HCT116 (cell line): ENCODE results near the gene CEP72. TPM values are rescaled to one million over a fixed set of nuclear protein-coding genes. Genes with fewer than 3 reads are reported as not detected.

Experiments used
- ATAC-seq: fragments of 200-7000 bp; cut with Tn5 transposase; 2 replicates; pipeline ENCODE4 v1.9.1; 2020; ENCODE audit warnings: mild to moderate bottlenecking, moderate library complexity
- BruUV-seq: library from RNA; stranded (reverse); fragments of 400-500 nt; replicated peaks from 2 replicates; lab custom pipeline; 2021; lab: Mats Ljungman, UMichigan
- CTCF ChIA-PET: fragments of 300-600 bp; sonication (Branson Sonifier 250); formaldehyde crosslinking; loops from one replicate; lab custom pipeline; 2021; ENCODE audit warnings: antibody characterized with exemption; lab: Charles Lee
- POLR2A ChIA-PET: fragments of 300-600, 350-600 bp; sonication (Branson Sonifier 250); formaldehyde crosslinking; loops from one replicate; lab custom pipeline; 2021; ENCODE audit warnings: antibody characterized with exemption; lab: Charles Lee
- RAD21 ChIA-PET, 2 experiments: fragments of 300-600 bp; sonication (Branson Sonifier 250); formaldehyde crosslinking; loops; one replicate each; lab custom pipeline; 2023; ENCODE audit warnings: low total read pairs in 2 of 2; ENCODE audit not compliant: uncharacterized antibody in 2 of 2, unreplicated experiment in 2 of 2, low non-redundant PET in 1 of 2; lab: Charles Lee
- DNase-seq: peaks from one replicate; pipeline ENCODE4 v3.0.0-alpha.2; 2010; ENCODE audit warnings: low read depth, low spot score
- H2AFZ ChIP-seq: fragments of 200-600 bp; shearing (Covaris generic), sonication (generic); 2 replicates; pipeline ENCODE4 v1.6.1; 2017; ENCODE audit warnings: low read depth, mixed run types, mixed read lengths, antibody characterized with exemption, low read length; ENCODE audit not compliant: poor library complexity, severe bottlenecking
- H3K27ac ChIP-seq: 2 replicates; pipeline ENCODE4 v1.5.1; 2012; ENCODE audit warnings: low read depth, low read length
- H3K27me3 ChIP-seq: fragments of 200-600 bp; sonication (generic); 2 replicates; pipeline ENCODE4 v1.6.1; 2016; ENCODE audit warnings: mixed run types, low read length, mixed read lengths; ENCODE audit not compliant: insufficient read depth
- H3K36me3 ChIP-seq, 2 experiments: fragments of 200-500 bp in 1 of 2; fragments of 200-600 bp in 1 of 2; sonication (Bioruptor generic) in 1 of 2; sonication (generic) in 1 of 2; 2 replicates each; pipeline versions ENCODE4 v1.5.1 to v1.6.1; 2014 to 2016; ENCODE audit warnings: low read length in 2 of 2, inconsistent platforms in 1 of 2, mixed read lengths in 1 of 2, mixed run types in 1 of 2; ENCODE audit not compliant: insufficient read depth in 2 of 2, control insufficient read depth in 1 of 2
- H3K4me1 ChIP-seq, 2 experiments: fragments of 200-600 bp in 1 of 2; sonication (generic) in 1 of 2; 2 replicates each; pipeline versions ENCODE4 v1.5.1 to v1.6.1; 2012 to 2017; ENCODE audit warnings: low read length in 2 of 2, inconsistent platforms in 1 of 2, mild to moderate bottlenecking in 1 of 2, mixed read lengths in 1 of 2, mixed run types in 1 of 2, moderate library complexity in 1 of 2; ENCODE audit not compliant: insufficient read depth in 2 of 2, control insufficient read depth in 1 of 2
- H3K4me2 ChIP-seq: fragments of 200-600 bp; sonication (generic); 2 replicates; pipeline ENCODE4 v1.6.1; 2017; ENCODE audit warnings: mixed run types, low read length, mixed read lengths
- H3K4me3 ChIP-seq, 2 experiments: fragments of 200-600 bp in 1 of 2; sonication (generic) in 1 of 2; replicated peaks in 1 of 2; 2 replicates each; pipeline ENCODE4 v1.5.1; 2011 to 2016; ENCODE audit warnings: low read length in 2 of 2, control low read depth in 1 of 2, low read depth in 1 of 2, mild to moderate bottlenecking in 1 of 2, mixed read lengths in 1 of 2, mixed run types in 1 of 2
- H3K79me2 ChIP-seq: fragments of 200-600 bp; sonication (generic); 2 replicates; pipeline ENCODE4 v1.6.1; 2017; ENCODE audit warnings: mild to moderate bottlenecking, mixed run types, low read length, moderate library complexity, mixed read lengths; ENCODE audit not compliant: insufficient read depth
- H3K9ac ChIP-seq: fragments of 200-600 bp; sonication (generic); 2 replicates; pipeline ENCODE4 v1.6.1; 2016; ENCODE audit warnings: low read length, mixed read lengths
- H3K9me2 ChIP-seq: fragments of 200-600 bp; sonication (generic), shearing (Covaris generic); 2 replicates; pipeline ENCODE4 v1.6.1; 2017; ENCODE audit warnings: mixed run types, mild to moderate bottlenecking, moderate library complexity; ENCODE audit not compliant: insufficient read depth
- H3K9me3 ChIP-seq, 2 experiments: fragments of 200-500 bp in 1 of 2; fragments of 200-600 bp in 1 of 2; sonication (Bioruptor generic) in 1 of 2; sonication (generic) in 1 of 2; 2 replicates each; pipeline ENCODE4 v1.6.1; 2014 to 2017; ENCODE audit warnings: low read length in 2 of 2, mixed read lengths in 2 of 2, inconsistent platforms in 1 of 2, low read depth in 1 of 2, mild to moderate bottlenecking in 1 of 2, mixed run types in 1 of 2, moderate library complexity in 1 of 2; ENCODE audit not compliant: control insufficient read depth in 1 of 2, insufficient read depth in 1 of 2
- H4K20me1 ChIP-seq: fragments of 200-600 bp; sonication (generic), shearing (Covaris generic); 2 replicates; pipeline ENCODE4 v1.6.1; 2017; ENCODE audit warnings: mixed run types, mild to moderate bottlenecking, moderate library complexity; ENCODE audit not compliant: insufficient read depth
- CEBPB ChIP-seq: IDR thresholded peaks from 2 replicates; pipeline ENCODE4 v1.6.1; 2012; ENCODE audit warnings: low read depth
- EZH2 ChIP-seq: fragments of 200-600 bp; sonication (generic); IDR thresholded peaks from 2 replicates; pipeline ENCODE4 v1.6.1; 2017; ENCODE audit warnings: antibody characterized with exemption, mixed run types
- FOSL1 ChIP-seq: IDR thresholded peaks from 2 replicates; pipeline ENCODE4 v1.6.1; 2012; ENCODE audit warnings: low read depth
- POLR2AphosphoS5 ChIP-seq: IDR thresholded peaks from 2 replicates; pipeline ENCODE4 v1.6.1; 2011; ENCODE audit warnings: mild to moderate bottlenecking, low read depth, low read length, moderate library complexity
- SP1 ChIP-seq: IDR thresholded peaks from 2 replicates; pipeline ENCODE4 v1.6.1; 2012; ENCODE audit warnings: low read depth
- TCF7L2 ChIP-seq: IDR thresholded peaks from 2 replicates; pipeline ENCODE4 v1.7.0; 2011; ENCODE audit warnings: borderline replicate concordance, inconsistent platforms; ENCODE audit not compliant: insufficient read depth, insufficient read length; ENCODE audit errors: extremely low read depth
- ZFX ChIP-seq: fragments of 450-650 bp; IDR thresholded peaks from 2 replicates; pipeline ENCODE4 v1.6.1; 2017
- ZNF274 ChIP-seq: fragments of 200-500 bp; sonication (Bioruptor generic); IDR thresholded peaks from 2 replicates; pipeline ENCODE4 v1.6.1; 2014; ENCODE audit warnings: mild to moderate bottlenecking, low read depth, low read length, inconsistent platforms
- intact Hi-C: fragments of 100-400 bp; cut with micrococcal nuclease; formaldehyde crosslinking; loops from 2 replicates; pipeline ENCODE4 v1.10.0; 2022
- total RNA-seq: library from RNA; stranded (reverse); gene quantifications from one replicate; pipeline ENCODE4 v1.2.1, GENCODE V29; 2021; ENCODE audit not compliant: unreplicated experiment
- TF ChIP-seq, protein P1 (sequence below): IDR thresholded peaks from 2 replicates; pipeline ENCODE4 v1.6.1; 2012
- TF ChIP-seq, protein P2 (sequence below): IDR thresholded peaks from 2 replicates; pipeline ENCODE4 v1.6.1; 2012; ENCODE audit warnings: low read depth

The CEP72 gene
- total RNA-seq, 1 experiment from 2014 or later = 25.6 TPM

DNA sequence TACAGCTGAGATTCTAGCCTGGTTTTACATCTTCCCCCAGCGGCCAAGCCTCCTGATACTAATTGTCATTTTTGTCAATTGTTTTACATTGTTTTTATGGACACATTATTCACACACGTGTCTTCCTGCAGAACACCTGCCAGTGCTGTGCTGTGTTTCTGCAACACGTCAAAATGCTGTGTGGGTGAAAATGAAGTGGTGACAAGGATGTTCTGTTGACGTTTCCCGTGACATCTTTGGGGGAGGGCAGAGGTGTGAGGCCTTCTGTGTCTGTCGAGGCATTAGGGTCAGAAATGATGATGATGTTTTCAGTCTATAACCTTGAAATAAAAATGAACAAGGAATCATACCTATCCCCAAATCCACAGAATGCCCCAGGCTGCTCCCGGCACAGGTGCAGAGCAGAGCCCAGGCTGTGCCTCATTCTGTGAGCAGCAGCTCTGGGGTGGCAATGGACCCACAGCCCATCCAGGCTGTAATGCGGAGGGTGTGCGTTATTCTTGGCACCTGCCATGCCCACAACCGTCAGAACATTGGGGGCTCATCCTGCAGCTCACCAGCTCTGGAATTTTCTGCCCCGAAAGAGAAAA lies 23.6 kb upstream of the CEP72 start:
- TF ChIP-seq FOSL1 (no peak), EZH2 (no peak), ZNF274 (no peak), ZFX (no peak), TCF7L2 (no peak)
- TF ChIP-seq, all 23 proteins: peak for 0
- Histone ChIP-seq H3K9me2 (no peaks in the 10 kb centered on the region), H3K4me2 (no peak overlapping the region), H4K20me1 (no peaks in the 10 kb centered on the region), H3K9ac (no peak overlapping the region), H3K4me1 (peaks cover 0 to 8% of the 10 kb centered on the region in 2 experiments; a peak in 1 of 4 replicates), H2AFZ (no peak overlapping the region), H3K27ac (no peak overlapping the region), H3K27me3 (peaks cover 3% of the 10 kb centered on the region; the same call in 1 of the 2 replicates), H3K4me3 (no peak overlapping the region), H3K36me3 (no peaks in the 10 kb centered on the region), H3K9me3 (no peaks in the 10 kb centered on the region), H3K79me2 (no peaks in the 10 kb centered on the region)
- no peak for ATAC-seq
- ChIA-PET CTCF (no interaction called here), RAD21 (no interaction called here), POLR2A (no interaction called here)
- BruUV-seq = no TSS peak
- intact Hi-C loops = no loop called here
- no peak for DNase-seq

DNA sequence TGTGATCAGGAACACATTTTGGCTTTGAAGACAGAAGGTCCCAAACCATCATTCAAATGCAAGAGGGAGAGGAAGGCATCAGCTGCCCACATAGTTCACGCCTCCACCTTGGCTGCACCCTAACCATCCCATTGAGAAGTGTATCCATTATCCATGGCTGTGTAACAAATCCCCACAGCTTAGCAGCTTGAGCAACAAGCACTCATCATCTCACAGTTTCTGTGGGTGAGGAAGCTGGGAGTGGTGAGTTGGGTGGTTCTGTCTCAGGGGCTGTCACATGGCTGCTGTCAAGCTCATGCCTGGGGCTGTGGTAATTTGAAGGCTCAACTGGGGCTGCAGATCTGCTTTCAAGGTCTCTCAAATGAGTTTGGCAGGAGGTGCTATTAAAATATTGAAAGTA lies 23.0 kb upstream of the CEP72 start:
- H4K20me1 ChIP-seq = no peaks in the 10 kb centered on the region
- POLR2A ChIA-PET = no interaction called here

More for the DNA sequence above, 23.0 kb upstream of the CEP72 start:
- ChIA-PET RAD21 (no interaction called here), CTCF (no interaction called here)
- no peaks in the 10 kb centered on the region for H3K36me3 ChIP-seq
- ATAC-seq = no peak
- H3K9me3 ChIP-seq = no peaks in the 10 kb centered on the region
- H3K4me2 ChIP-seq = no peak overlapping the region
- H3K9me2 ChIP-seq = no peaks in the 10 kb centered on the region
- intact Hi-C loops = no loop called here
- H3K27ac ChIP-seq = no peak overlapping the region
- no peaks in the 10 kb centered on the region for H3K79me2 ChIP-seq
- H3K4me1 ChIP-seq = peaks cover 0 to 8% of the 10 kb centered on the region in 2 experiments; a peak in 1 of 4 replicates
- H3K9ac ChIP-seq = no peak overlapping the region
- H3K4me3 ChIP-seq = no peak overlapping the region
- BruUV-seq = no TSS peak
- no peak for DNase-seq
- peaks cover 7% of the 10 kb centered on the region; the same call in 1 of the 2 replicates for H3K27me3 ChIP-seq
- TF ChIP-seq CEBPB (no peak), SP1 (no peak), POLR2AphosphoS5 (no peak)
- TF ChIP-seq, protein P1, sequence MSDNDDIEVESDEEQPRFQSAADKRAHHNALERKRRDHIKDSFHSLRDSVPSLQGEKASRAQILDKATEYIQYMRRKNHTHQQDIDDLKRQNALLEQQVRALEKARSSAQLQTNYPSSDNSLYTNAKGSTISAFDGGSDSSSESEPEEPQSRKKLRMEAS = no peak
- TF ChIP-seq, protein P2, sequence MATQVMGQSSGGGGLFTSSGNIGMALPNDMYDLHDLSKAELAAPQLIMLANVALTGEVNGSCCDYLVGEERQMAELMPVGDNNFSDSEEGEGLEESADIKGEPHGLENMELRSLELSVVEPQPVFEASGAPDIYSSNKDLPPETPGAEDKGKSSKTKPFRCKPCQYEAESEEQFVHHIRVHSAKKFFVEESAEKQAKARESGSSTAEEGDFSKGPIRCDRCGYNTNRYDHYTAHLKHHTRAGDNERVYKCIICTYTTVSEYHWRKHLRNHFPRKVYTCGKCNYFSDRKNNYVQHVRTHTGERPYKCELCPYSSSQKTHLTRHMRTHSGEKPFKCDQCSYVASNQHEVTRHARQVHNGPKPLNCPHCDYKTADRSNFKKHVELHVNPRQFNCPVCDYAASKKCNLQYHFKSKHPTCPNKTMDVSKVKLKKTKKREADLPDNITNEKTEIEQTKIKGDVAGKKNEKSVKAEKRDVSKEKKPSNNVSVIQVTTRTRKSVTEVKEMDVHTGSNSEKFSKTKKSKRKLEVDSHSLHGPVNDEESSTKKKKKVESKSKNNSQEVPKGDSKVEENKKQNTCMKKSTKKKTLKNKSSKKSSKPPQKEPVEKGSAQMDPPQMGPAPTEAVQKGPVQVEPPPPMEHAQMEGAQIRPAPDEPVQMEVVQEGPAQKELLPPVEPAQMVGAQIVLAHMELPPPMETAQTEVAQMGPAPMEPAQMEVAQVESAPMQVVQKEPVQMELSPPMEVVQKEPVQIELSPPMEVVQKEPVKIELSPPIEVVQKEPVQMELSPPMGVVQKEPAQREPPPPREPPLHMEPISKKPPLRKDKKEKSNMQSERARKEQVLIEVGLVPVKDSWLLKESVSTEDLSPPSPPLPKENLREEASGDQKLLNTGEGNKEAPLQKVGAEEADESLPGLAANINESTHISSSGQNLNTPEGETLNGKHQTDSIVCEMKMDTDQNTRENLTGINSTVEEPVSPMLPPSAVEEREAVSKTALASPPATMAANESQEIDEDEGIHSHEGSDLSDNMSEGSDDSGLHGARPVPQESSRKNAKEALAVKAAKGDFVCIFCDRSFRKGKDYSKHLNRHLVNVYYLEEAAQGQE = no peak
- H2AFZ ChIP-seq = no peak overlapping the region
